Neural progenitor cell (in vitro differentiated cells): ENCODE measurements around the gene DHX35. TPM values are rescaled to one million over a fixed set of nuclear protein-coding genes. Genes with fewer than 3 reads are reported as not detected.

Experiments
- DNase-seq: peaks from one replicate; pipeline ENCODE4 v3.0.0-alpha.2; 2016; ENCODE audit warnings: low spot score
- H2AFZ ChIP-seq: fragments of 200-600 bp; sonication (generic); replicated peaks from 2 replicates; pipeline ENCODE4 v1.6.1; 2016; ENCODE audit warnings: antibody characterized with exemption
- H3F3A ChIP-seq: fragments of 200-600 bp; sonication (generic); 2 replicates; pipeline ENCODE4 v1.6.1; 2016; ENCODE audit warnings: antibody characterized with exemption, low read depth
- H3K27ac ChIP-seq: fragments of 200-600 bp; sonication (generic); 2 replicates; pipeline ENCODE4 v1.5.1; 2016; ENCODE audit warnings: mild to moderate bottlenecking
- H3K27me3 ChIP-seq: fragments of 200-600 bp; sonication (generic); 2 replicates; pipeline ENCODE4 v1.6.1; 2016; ENCODE audit warnings: mild to moderate bottlenecking, moderate library complexity
- H3K36me3 ChIP-seq: fragments of 200-600 bp; sonication (generic); 2 replicates; pipeline ENCODE4 v1.5.1; 2016
- H3K4me1 ChIP-seq: fragments of 200-600 bp; sonication (generic); 2 replicates; pipeline ENCODE4 v1.6.1; 2016; ENCODE audit warnings: mixed run types
- H3K4me2 ChIP-seq: fragments of 200-600 bp; sonication (generic); 2 replicates; pipeline ENCODE4 v1.6.1; 2016
- H3K4me3 ChIP-seq: fragments of 200-600 bp; sonication (generic); 2 replicates; pipeline ENCODE4 v1.5.1; 2016
- H3K79me2 ChIP-seq: fragments of 200-600 bp; sonication (generic); 2 replicates; pipeline ENCODE4 v1.6.1; 2016; ENCODE audit warnings: low read depth
- H3K9ac ChIP-seq: fragments of 200-600 bp; sonication (generic); 2 replicates; pipeline ENCODE4 v1.6.1; 2016
- H3K9me3 ChIP-seq: fragments of 200-600 bp; sonication (generic); 2 replicates; pipeline ENCODE4 v1.5.1; 2016; ENCODE audit warnings: low read depth
- H4K20me1 ChIP-seq: fragments of 200-600 bp; sonication (generic); 2 replicates; pipeline ENCODE4 v1.6.1; 2016; ENCODE audit warnings: low read depth
- H3K27ac Mint-ChIP-seq: 3 replicates; pipeline ENCODE4 v1.8.0; 2021; ENCODE audit warnings: mixed read lengths
- H3K27me3 Mint-ChIP-seq: 2 replicates; pipeline ENCODE4 v1.8.0; 2022; ENCODE audit warnings: low read depth, mild to moderate bottlenecking, inconsistent platforms, moderate library complexity, mixed read lengths; ENCODE audit not compliant: insufficient read depth
- H3K36me3 Mint-ChIP-seq: 3 replicates; pipeline ENCODE4 v1.8.0; 2021; ENCODE audit warnings: mixed read lengths
- H3K4me1 Mint-ChIP-seq: 3 replicates; pipeline ENCODE4 v1.8.0; 2021; ENCODE audit warnings: mixed read lengths
- H3K4me3 Mint-ChIP-seq: 3 replicates; pipeline ENCODE4 v1.8.0; 2021; ENCODE audit warnings: mild to moderate bottlenecking, moderate library complexity, mixed read lengths
- H3K9me3 Mint-ChIP-seq: 3 replicates; pipeline ENCODE4 v1.8.0; 2020; ENCODE audit warnings: mixed read lengths
- EZH2 ChIP-seq: fragments of 200-600 bp; sonication (generic); IDR thresholded peaks from 2 replicates; pipeline ENCODE4 v1.6.1; 2017; ENCODE audit warnings: antibody characterized with exemption, mild to moderate bottlenecking, moderate library complexity
- EZH2phosphoT487 ChIP-seq: fragments of 200-600 bp; sonication (generic); IDR thresholded peaks from 2 replicates; pipeline ENCODE4 v1.6.1; 2017; ENCODE audit warnings: antibody characterized with exemption
- small RNA-seq: library from RNA; depleted of rRNA; stranded (forward); fragments of <200 nt; gene quantifications from one replicate; pipeline ENCODE3, GENCODE V24; 2015
- total RNA-seq: library from RNA; depleted of rRNA; stranded (reverse); fragments of >200 nt; gene quantifications from 2 replicates; pipeline ENCODE4 v1.2.3, GENCODE V29; 2015; ENCODE audit warnings: low replicate concordance
- TF ChIP-seq, protein P1 (sequence below): fragments of 200-600 bp; sonication (generic); IDR thresholded peaks from 2 replicates; pipeline ENCODE4 v1.5.1; 2017; ENCODE audit warnings: antibody characterized with exemption, mild to moderate bottlenecking

DHX35 gene
- total RNA-seq, 1 donor from 2014 or later = 22.5 TPM

DNA sequence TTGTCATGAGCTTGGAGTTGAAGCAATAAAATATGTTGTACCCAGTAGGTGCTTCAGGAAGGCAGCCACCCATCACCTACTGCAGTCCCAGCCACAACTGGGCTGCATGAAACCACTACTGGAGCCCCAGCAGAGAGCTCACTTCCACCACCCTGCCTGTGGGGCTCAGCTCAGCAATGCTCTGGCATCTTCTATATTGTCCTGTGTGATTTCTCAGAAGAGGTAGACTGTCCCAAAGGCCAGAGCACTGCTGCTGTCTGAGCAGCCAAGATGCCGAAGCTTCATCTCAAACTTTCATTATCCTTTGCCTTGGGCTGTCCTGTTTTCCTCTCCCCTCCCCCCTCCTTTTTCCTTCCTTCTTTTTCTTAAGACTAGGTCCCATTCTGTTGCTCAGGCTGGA, 126.9 kb downstream of the DHX35 start:
- H3K9me3 ChIP-seq = no peaks in the 10 kb centered on the region
- H3K4me1 ChIP-seq = peaks cover 43% of the 10 kb centered on the region
- H3K27me3 Mint-ChIP-seq = peaks cover 15% of the 10 kb centered on the region
- peaks cover 24% of the 10 kb centered on the region for H3K4me1 Mint-ChIP-seq
- H3K9me3 Mint-ChIP-seq = peaks cover 5% of the 10 kb centered on the region
- DNase-seq = no peak
- peaks cover 36% of the 10 kb centered on the region for H3F3A ChIP-seq
- H3K9ac ChIP-seq = no peak overlapping the region
- H4K20me1 ChIP-seq = no peaks in the 10 kb centered on the region
- H3K79me2 ChIP-seq = no peaks in the 10 kb centered on the region
- H3K36me3 ChIP-seq = no peaks in the 10 kb centered on the region
- no peak overlapping the region for H3K4me2 ChIP-seq
- H3K27ac ChIP-seq = no peak overlapping the region
- no peak overlapping the region for H2AFZ ChIP-seq
- no peaks in the 10 kb centered on the region for H3K36me3 Mint-ChIP-seq
- peak overlapping the region; percentile 57 for H3K4me3 Mint-ChIP-seq
- H3K4me3 ChIP-seq = no peak overlapping the region
- TF ChIP-seq, protein P1, sequence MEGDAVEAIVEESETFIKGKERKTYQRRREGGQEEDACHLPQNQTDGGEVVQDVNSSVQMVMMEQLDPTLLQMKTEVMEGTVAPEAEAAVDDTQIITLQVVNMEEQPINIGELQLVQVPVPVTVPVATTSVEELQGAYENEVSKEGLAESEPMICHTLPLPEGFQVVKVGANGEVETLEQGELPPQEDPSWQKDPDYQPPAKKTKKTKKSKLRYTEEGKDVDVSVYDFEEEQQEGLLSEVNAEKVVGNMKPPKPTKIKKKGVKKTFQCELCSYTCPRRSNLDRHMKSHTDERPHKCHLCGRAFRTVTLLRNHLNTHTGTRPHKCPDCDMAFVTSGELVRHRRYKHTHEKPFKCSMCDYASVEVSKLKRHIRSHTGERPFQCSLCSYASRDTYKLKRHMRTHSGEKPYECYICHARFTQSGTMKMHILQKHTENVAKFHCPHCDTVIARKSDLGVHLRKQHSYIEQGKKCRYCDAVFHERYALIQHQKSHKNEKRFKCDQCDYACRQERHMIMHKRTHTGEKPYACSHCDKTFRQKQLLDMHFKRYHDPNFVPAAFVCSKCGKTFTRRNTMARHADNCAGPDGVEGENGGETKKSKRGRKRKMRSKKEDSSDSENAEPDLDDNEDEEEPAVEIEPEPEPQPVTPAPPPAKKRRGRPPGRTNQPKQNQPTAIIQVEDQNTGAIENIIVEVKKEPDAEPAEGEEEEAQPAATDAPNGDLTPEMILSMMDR = no peak
- no peak for TF ChIP-seq EZH2phosphoT487
- TF ChIP-seq EZH2 = no peak
- H3K27ac Mint-ChIP-seq = no peak overlapping the region
- no peaks in the 10 kb centered on the region for H3K27me3 ChIP-seq

Small RNA genes lying within 50 kb of the gene (small RNA-seq; reads per million reads assigned to genes)
- not detected for gene AL023803.1

Other genes starting within 250 kb of the DHX35 start
- gene SLC32A1, start 237.9 kb upstream of the DHX35 start, total RNA-seq = 0.04 and 0.37 TPM in 2 replicates
- gene ACTR5, start 213.9 kb upstream of the DHX35 start, total RNA-seq = 9.2 and 14.9 TPM in 2 replicates
- gene PPP1R16B, start 156.6 kb upstream of the DHX35 start, total RNA-seq = 0.95 and 1.6 TPM in 2 replicates
- gene FAM83D, start 35.9 kb upstream of the DHX35 start, total RNA-seq = 73.9 and 76.7 TPM in 2 replicates